ENCODE results near the gene TPD52L2. TPM values are rescaled to one million over a fixed set of nuclear protein-coding genes. Genes with fewer than 3 reads are reported as not detected.

TPD52L2 gene
- 102 to 141 TPM (median 138 TPM) in 3 replicates for total RNA-seq
- long read RNA-seq, full-length matches to known transcripts: 236 of 264 reads
- long read RNA-seq, partial matches to known transcripts: 19 of 264 reads
- long read RNA-seq, other reads (novel, unspliced or antisense): 9 of 264 reads

- Mint-ChIP-seq H3K4me1 (ENCODE audit: low read depth) (peaks cover 30% of the 10 kb centered on the region), H3K9me3 (ENCODE audit: low read depth) (no peaks in the 10 kb centered on the region), H3K36me3 (ENCODE audit: low read depth) (peaks cover 14% of the 10 kb centered on the region), H3K4me3 (ENCODE audit: unreplicated experiment) (peak within 1 kb of the TSS; percentile 92), H3K27ac (ENCODE audit: unreplicated experiment) (peak within 1 kb of the TSS; percentile 96), H3K27me3 (ENCODE audit: low read depth) (no peaks in the 10 kb centered on the region)
- DNase-seq (ENCODE audit: low spot score): peak; percentile 99
- TF ChIP-seq CTCF (IDR thresholded peaks at IDR 0.05): no peak
Observed at GRCh38 chr20:63864978-63865640, at the start of gene TPD52L2. Gene TPD52L2 (plus strand): TSS chr20:63865270. CDS start chr20:63865366, 96 bp downstream.

GRCh38 chr20:63815615-63816253 is 49.3 kb upstream of the TPD52L2 start:
- Mint-ChIP-seq H3K4me1 (ENCODE audit: low read depth) (peaks cover 10% of the 10 kb centered on the region), H3K27ac (ENCODE audit: unreplicated experiment) (no peak overlapping the region), H3K27me3 (ENCODE audit: low read depth) (no peaks in the 10 kb centered on the region), H3K4me3 (ENCODE audit: unreplicated experiment) (no peak overlapping the region), H3K36me3 (ENCODE audit: low read depth) (no peaks in the 10 kb centered on the region), H3K9me3 (ENCODE audit: low read depth) (no peaks in the 10 kb centered on the region)
- TF ChIP-seq CTCF (IDR thresholded peaks at IDR 0.05): no peak
- no peak for DNase-seq (ENCODE audit: low spot score)

GRCh38 chr20:63819224-63819921 is 45.7 kb upstream of the TPD52L2 start:
- Mint-ChIP-seq H3K9me3 (ENCODE audit: low read depth) (no peaks in the 10 kb centered on the region), H3K27ac (ENCODE audit: unreplicated experiment) (no peak overlapping the region), H3K27me3 (ENCODE audit: low read depth) (no peaks in the 10 kb centered on the region), H3K36me3 (ENCODE audit: low read depth) (peaks cover 1% of the 10 kb centered on the region), H3K4me3 (ENCODE audit: unreplicated experiment) (peak overlapping the region; percentile 44), H3K4me1 (ENCODE audit: low read depth) (peaks cover 10% of the 10 kb centered on the region)
- no peak for DNase-seq (ENCODE audit: low spot score)
- peak; percentile 74 for TF ChIP-seq CTCF (IDR thresholded peaks at IDR 0.05)

GRCh38 chr20:63821811-63822210 is 43.3 kb upstream of the TPD52L2 start:
- TF ChIP-seq CTCF (IDR thresholded peaks at IDR 0.05): no peak
- Mint-ChIP-seq H3K4me3 (ENCODE audit: unreplicated experiment) (no peak overlapping the region), H3K27ac (ENCODE audit: unreplicated experiment) (no peak overlapping the region), H3K4me1 (ENCODE audit: low read depth) (peaks cover 6% of the 10 kb centered on the region), H3K27me3 (ENCODE audit: low read depth) (no peaks in the 10 kb centered on the region), H3K9me3 (ENCODE audit: low read depth) (no peaks in the 10 kb centered on the region), H3K36me3 (ENCODE audit: low read depth) (peaks cover 1% of the 10 kb centered on the region)
- no peak for DNase-seq (ENCODE audit: low spot score)

GRCh38 chr20:63822276-63822696 is 42.8 kb upstream of the TPD52L2 start:
- no peak for TF ChIP-seq CTCF (IDR thresholded peaks at IDR 0.05)
- Mint-ChIP-seq H3K4me1 (ENCODE audit: low read depth) (peaks cover 6% of the 10 kb centered on the region), H3K4me3 (ENCODE audit: unreplicated experiment) (no peak overlapping the region), H3K27me3 (ENCODE audit: low read depth) (no peaks in the 10 kb centered on the region), H3K36me3 (ENCODE audit: low read depth) (peaks cover 1% of the 10 kb centered on the region), H3K27ac (ENCODE audit: unreplicated experiment) (no peak overlapping the region), H3K9me3 (ENCODE audit: low read depth) (no peaks in the 10 kb centered on the region)
- no peak for DNase-seq (ENCODE audit: low spot score)
